Body of pancreas (tissue), 4 donors: ENCODE data around the gene ZSWIM6. TPM values are rescaled to one million over a fixed set of nuclear protein-coding genes. Genes with fewer than 3 reads are reported as not detected.
"Not testable (repeated sequence)": the region's sequence is repeated elsewhere in the genome, so short reads cannot be mapped to it uniquely, and the experiment has no call there.

Source experiments
- ATAC-seq: fragments of 150-250 bp; one replicate; pipeline ENCODE4 v1.9.1; 2016
- DNase-seq, 4 donors: peaks; one replicate each; pipeline ENCODE4 v3.0.0-alpha.2; 2019
- H3K27ac ChIP-seq, 4 donors: fragments of 200-600 bp; sonication (generic); 1 replicate in 3 of 4; 2 replicates in 1 of 4; pipeline versions ENCODE4 v1.5.1 to v1.6.1; 2016 to 2019; ENCODE audit warnings: mild to moderate bottlenecking in 1 of 4, mixed read lengths in 1 of 4, moderate library complexity in 1 of 4
- H3K27me3 ChIP-seq, 2 donors: fragments of 200-600 bp; sonication (generic); one replicate each; pipeline ENCODE4 v1.6.0; 2016; ENCODE audit warnings: mild to moderate bottlenecking in 1 of 2
- H3K36me3 ChIP-seq, 2 donors: fragments of 200-600 bp; sonication (generic); replicated peaks in 1 of 2; 2 replicates each; pipeline ENCODE4 v1.5.1; 2016; ENCODE audit warnings: low read depth in 2 of 2; ENCODE audit not compliant: insufficient read depth in 1 of 2
- H3K4me1 ChIP-seq: fragments of 200-600 bp; sonication (generic); one replicate; pipeline ENCODE4 v1.6.0; 2016
- H3K4me3 ChIP-seq, 2 donors: fragments of 200-600 bp; sonication (generic); 1 replicate in 1 of 2; 2 replicates in 1 of 2; pipeline ENCODE4 v1.5.1; 2016 to 2019
- H3K9me3 ChIP-seq, 3 donors: fragments of 200-600 bp; sonication (generic); 1 replicate in 2 of 3; 2 replicates in 1 of 3; pipeline ENCODE4 v1.5.1; 2016
- POLR2A ChIP-seq, 3 donors: fragments of 450-650 bp; IDR thresholded peaks; one replicate each; pipeline ENCODE4 v1.6.1; 2016; ENCODE audit warnings: antibody characterized with exemption in 3 of 3, mild to moderate bottlenecking in 2 of 3
- WGBS, 2 donors: methylation state at CpG; one replicate each; pipeline ENCODE4 v1.1.5; 2017; 5-methylcytosine and 5-hydroxymethylcytosine counted together
- intact Hi-C: fragments of 100-400 bp; cut with DNase I; formaldehyde crosslinking; loops from one replicate; pipeline ENCODE4 v1.15.1; 2023
- total RNA-seq, 2 donors: library from RNA; depleted of rRNA; stranded (reverse); fragments of >200 nt; gene quantifications; one replicate each; pipeline ENCODE4 v1.1.0, GENCODE V29; 2016
- TF ChIP-seq, protein P1 (sequence below), 7 experiments: fragments of 450-650 bp in 4 of 7; fragments of 200-600 bp in 3 of 7; sonication (generic) in 3 of 7; IDR thresholded peaks; one replicate each; pipeline ENCODE4 v1.5.1; 2016 to 2019; ENCODE audit warnings: antibody characterized with exemption in 7 of 7

ZSWIM6 gene
- total RNA-seq, 2 donors from 2014 or later = 5.9 to 8.8 TPM

DNA sequence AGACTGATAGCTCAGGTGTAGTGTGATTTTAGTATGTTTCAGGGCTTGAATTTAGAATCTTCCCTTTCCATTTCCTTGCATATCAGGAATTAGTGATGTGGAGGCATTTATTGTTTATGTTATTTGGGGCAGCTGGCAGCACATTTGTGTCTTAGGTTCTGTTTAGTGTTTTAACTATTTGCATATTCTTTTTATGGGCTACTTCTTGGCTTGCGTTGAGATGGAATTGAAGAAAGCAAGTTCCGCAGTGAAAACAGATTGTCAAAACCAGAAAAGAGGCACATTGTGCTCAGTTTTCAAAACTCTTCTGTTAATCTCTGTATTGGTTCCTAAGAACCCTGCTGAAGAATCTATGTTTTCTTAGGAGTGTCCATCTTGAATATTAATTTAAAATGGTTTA lies 80.3 kb downstream of the ZSWIM6 start:
- Histone ChIP-seq H3K27me3 (no peaks in the 10 kb centered on the region), H3K36me3 (no peaks in the 10 kb centered on the region), H3K4me3 (no peak overlapping the region), H3K27ac (no peak overlapping the region), H3K9me3 (no peaks in the 10 kb centered on the region), H3K4me1 (peaks cover 47% of the 10 kb centered on the region)
- TF ChIP-seq, protein P1, sequence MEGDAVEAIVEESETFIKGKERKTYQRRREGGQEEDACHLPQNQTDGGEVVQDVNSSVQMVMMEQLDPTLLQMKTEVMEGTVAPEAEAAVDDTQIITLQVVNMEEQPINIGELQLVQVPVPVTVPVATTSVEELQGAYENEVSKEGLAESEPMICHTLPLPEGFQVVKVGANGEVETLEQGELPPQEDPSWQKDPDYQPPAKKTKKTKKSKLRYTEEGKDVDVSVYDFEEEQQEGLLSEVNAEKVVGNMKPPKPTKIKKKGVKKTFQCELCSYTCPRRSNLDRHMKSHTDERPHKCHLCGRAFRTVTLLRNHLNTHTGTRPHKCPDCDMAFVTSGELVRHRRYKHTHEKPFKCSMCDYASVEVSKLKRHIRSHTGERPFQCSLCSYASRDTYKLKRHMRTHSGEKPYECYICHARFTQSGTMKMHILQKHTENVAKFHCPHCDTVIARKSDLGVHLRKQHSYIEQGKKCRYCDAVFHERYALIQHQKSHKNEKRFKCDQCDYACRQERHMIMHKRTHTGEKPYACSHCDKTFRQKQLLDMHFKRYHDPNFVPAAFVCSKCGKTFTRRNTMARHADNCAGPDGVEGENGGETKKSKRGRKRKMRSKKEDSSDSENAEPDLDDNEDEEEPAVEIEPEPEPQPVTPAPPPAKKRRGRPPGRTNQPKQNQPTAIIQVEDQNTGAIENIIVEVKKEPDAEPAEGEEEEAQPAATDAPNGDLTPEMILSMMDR (IDR thresholded peaks at IDR 0.05) = no peak
- no peak for TF ChIP-seq POLR2A (IDR thresholded peaks at IDR 0.05)
- intact Hi-C loops = no loop called here
- no peak for DNase-seq
- no peak for ATAC-seq
- WGBS, 2 donors = 93 to 98% methylated on average over 2 of the region's 2 CpGs

DNA sequence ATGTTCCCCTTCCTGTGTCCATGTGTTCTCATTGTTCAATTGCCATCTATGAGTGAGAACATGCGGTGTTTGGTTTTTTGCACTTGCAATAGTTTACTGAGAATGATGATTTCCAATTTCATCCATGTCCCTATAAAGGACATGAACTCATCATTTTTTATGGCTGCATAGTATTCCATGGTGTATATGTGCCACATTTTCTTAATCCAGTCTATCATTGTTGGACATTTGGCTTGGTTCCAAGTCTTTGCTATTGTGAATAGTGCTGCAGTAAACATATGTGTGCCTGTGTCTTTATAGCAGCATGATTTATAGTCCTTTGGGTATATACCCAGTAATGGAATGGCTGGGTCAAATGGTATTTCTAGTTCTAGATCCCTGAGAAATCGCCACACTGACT lies 81.1 kb downstream of the ZSWIM6 start:
- DNase-seq, H3K36me3 ChIP-seq, H3K27me3 ChIP-seq, intact Hi-C loops, H3K27ac ChIP-seq, ATAC-seq, H3K9me3 ChIP-seq, H3K4me3 ChIP-seq: not testable (repeated sequence)
- WGBS, 2 donors = 100% methylated on average over 1 to 2 of the region's 2 CpGs
- peaks cover 41% of the 10 kb centered on the region for H3K4me1 ChIP-seq

DNA sequence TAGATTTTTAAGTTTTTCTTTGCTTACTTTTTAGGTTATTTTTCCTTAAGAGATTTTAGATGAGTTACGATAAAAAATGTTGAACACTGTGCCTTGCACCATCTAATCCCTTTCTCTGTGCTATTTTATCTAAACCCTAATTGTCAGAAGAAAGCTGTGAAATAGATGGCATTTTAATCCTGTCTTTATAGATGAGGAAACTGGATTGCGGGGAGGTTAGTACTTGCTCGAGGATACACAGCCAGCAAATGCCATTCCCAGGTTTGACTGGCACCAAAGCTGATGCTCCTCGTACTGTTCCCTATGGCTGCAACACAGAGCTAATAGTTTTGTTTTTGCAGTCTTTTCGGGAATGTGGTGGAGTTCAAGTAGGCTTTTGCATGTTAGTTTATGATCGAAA lies 82.7 kb downstream of the ZSWIM6 start:
- Histone ChIP-seq H3K27ac (no peak overlapping the region), H3K9me3 (no peaks in the 10 kb centered on the region), H3K4me3 (no peak overlapping the region), H3K36me3 (no peaks in the 10 kb centered on the region), H3K27me3 (no peaks in the 10 kb centered on the region), H3K4me1 (peaks cover 28% of the 10 kb centered on the region)
- DNase-seq (no peak), ATAC-seq (no peak)
- intact Hi-C loops = no loop called here
- TF ChIP-seq POLR2A (IDR thresholded peaks at IDR 0.05) = no peak
- TF ChIP-seq, protein P1 (IDR thresholded peaks at IDR 0.05) = no peak
- 88 to 90% methylated on average over 6 of the region's 6 CpGs for WGBS, 2 donors

DNA sequence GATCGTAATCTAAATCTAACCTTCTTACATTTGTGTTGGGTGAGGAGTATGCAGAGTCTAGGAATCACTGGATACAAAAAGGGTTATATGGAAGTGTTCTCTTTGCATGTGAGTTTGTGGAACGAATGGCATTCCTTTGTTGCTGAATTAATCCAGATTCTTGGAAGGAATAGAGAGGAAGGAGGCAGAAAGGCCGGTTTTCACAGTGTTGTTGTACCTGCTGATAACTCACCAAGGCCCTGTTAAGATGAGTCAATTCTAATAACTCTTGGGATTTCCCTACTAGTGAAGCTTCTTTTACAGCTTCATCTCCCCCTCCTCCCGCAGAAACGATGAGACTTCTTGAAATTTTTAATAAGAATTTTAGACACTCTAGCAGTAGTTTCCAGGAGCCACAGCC lies 84.0 kb downstream of the ZSWIM6 start:
- ATAC-seq (no peak), DNase-seq (no peak)
- Histone ChIP-seq H3K4me3 (no peak overlapping the region), H3K27me3 (no peaks in the 10 kb centered on the region), H3K9me3 (no peaks in the 10 kb centered on the region), H3K27ac (no peak overlapping the region), H3K36me3 (no peaks in the 10 kb centered on the region), H3K4me1 (peaks cover 26% of the 10 kb centered on the region)
- TF ChIP-seq POLR2A (IDR thresholded peaks at IDR 0.05) = no peak
- TF ChIP-seq, protein P1 (IDR thresholded peaks at IDR 0.05) = no peak
- WGBS, 2 donors = 48 to 51% methylated on average over 5 of the region's 5 CpGs
- intact Hi-C loops = no loop called here

DNA sequence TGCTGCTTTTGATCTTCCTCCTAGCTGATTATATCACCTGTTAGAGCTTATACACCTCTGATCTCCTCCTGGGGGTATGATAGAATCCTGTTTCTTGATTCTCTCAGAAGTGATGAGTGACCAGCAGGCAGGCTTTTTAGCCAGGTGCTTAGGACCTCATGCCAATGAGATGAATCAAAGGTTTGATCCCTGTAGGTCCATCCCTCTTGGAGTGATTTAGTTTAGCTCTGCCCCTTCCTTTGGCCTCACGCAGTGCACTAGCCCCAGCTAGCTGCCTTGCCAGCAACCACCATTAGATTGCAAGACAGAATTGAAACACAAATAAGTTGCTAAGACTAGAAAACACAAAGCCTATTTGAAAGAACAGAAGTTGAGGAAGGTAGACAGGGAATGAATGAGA lies 84.4 kb downstream of the ZSWIM6 start:
- H3K4me3 ChIP-seq = no peak overlapping the region
- DNase-seq (no peak), ATAC-seq (peak; percentile 12)
- no peak for TF ChIP-seq POLR2A (IDR thresholded peaks at IDR 0.05)
- TF ChIP-seq, protein P1 (IDR thresholded peaks at IDR 0.05) = no peak
- 56 to 60% methylated on average over 1 of the region's 1 CpG for WGBS, 2 donors
- peaks cover 26% of the 10 kb centered on the region for H3K4me1 ChIP-seq
- H3K9me3 ChIP-seq = no peaks in the 10 kb centered on the region
- intact Hi-C loops = no loop called here
- H3K27ac ChIP-seq = no peak overlapping the region
- no peaks in the 10 kb centered on the region for H3K27me3 ChIP-seq
- no peaks in the 10 kb centered on the region for H3K36me3 ChIP-seq
